GM19324 (cell line): ENCODE results near the gene KIF26B.

Source experiments
- ATAC-seq: cut with Tn5 transposase; IDR thresholded peaks from one replicate; pipeline ENCODE4 v1.9.1; 2021; ENCODE audit warnings: mild to moderate bottlenecking, moderate library complexity; ENCODE audit not compliant: unreplicated experiment, low FRiP score

The KIF26B gene

GRCh38 chr1:245604979-245605378 lies 450.2 kb downstream of the KIF26B start:
- no peak for ATAC-seq

- no peak for ATAC-seq
Observed at GRCh38 chr1:245605480-245606156, 450.8 kb downstream of the KIF26B start.

GRCh38 chr1:245606157-245606725 lies 451.5 kb downstream of the KIF26B start:
- no peak for ATAC-seq

- no peak for ATAC-seq
Observed at GRCh38 chr1:245608271-245608670, 453.5 kb downstream of the KIF26B start.

- ATAC-seq: no peak
Observed at GRCh38 chr1:245609354-245610150, 454.8 kb downstream of the KIF26B start.

- no peak for ATAC-seq
Observed at GRCh38 chr1:245611251-245611650, 456.5 kb downstream of the KIF26B start.

- ATAC-seq: no peak
Observed at GRCh38 chr1:245614476-245614875, 459.7 kb downstream of the KIF26B start.

- ATAC-seq: no peak
Observed at GRCh38 chr1:245615001-245615400, 460.2 kb downstream of the KIF26B start.

GRCh38 chr1:245621589-245621988 lies 466.8 kb downstream of the KIF26B start:
- ATAC-seq: no peak

GRCh38 chr1:245622332-245623014 lies 467.7 kb downstream of the KIF26B start:
- ATAC-seq: no peak

GRCh38 chr1:245641384-245641783 lies 486.6 kb downstream of the KIF26B start:
- no peak for ATAC-seq

GRCh38 chr1:245645406-245645805 lies 490.6 kb downstream of the KIF26B start:
- no peak for ATAC-seq

GRCh38 chr1:245645894-245646293 lies 491.1 kb downstream of the KIF26B start:
- no peak for ATAC-seq

GRCh38 chr1:245648749-245649522 lies 494.2 kb downstream of the KIF26B start:
- no peak for ATAC-seq

GRCh38 chr1:245649666-245650065 lies 494.9 kb downstream of the KIF26B start:
- ATAC-seq: no peak

GRCh38 chr1:245650441-245650960 lies 495.7 kb downstream of the KIF26B start:
- no peak for ATAC-seq

GRCh38 chr1:245651093-245651492 lies 496.3 kb downstream of the KIF26B start:
- no peak for ATAC-seq

- no peak for ATAC-seq
Observed at GRCh38 chr1:245652116-245652515, 497.3 kb downstream of the KIF26B start.

- ATAC-seq: no peak
Observed at GRCh38 chr1:245652660-245653427, 498.1 kb downstream of the KIF26B start.
